Occipital lobe (tissue), 2 donors: ENCODE results near the gene GBE1. TPM values are rescaled to one million over a fixed set of nuclear protein-coding genes. Genes with fewer than 3 reads are reported as not detected.
"Not testable (repeated sequence)": the region's sequence is repeated elsewhere in the genome, so short reads cannot be mapped to it uniquely, and the experiment has no call there.

Source experiments
- DNase-seq: peaks from one replicate; lab custom pipeline; 2025; lab: John Stamatoyannopoulos, UW
- total RNA-seq: library from RNA; depleted of rRNA; stranded (reverse); fragments of >200 nt; gene quantifications from one replicate; pipeline ENCODE4 v1.2.3, GENCODE V29; 2014

The GBE1 gene
- total RNA-seq, 1 donor from 2014 or later, result 21.1 TPM

DNA sequence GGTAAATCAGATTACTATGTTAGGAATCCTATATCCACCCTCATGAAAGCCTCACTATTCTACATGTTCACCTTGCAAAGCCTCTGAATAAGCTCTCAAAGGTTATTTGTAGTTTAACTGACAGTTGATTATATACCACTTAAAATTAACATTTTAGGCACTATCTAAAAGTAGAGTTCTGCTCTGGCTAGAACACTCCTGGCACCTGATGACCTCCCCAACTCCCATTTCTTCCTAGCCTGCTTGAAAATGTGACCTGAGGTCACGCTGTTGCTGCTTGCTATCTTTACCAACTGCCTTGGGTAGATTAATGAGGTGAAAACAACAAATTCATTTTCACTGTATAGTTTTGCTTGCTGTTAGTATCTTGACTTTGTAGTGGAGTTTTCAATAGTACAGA is 220.7 kb downstream of the GBE1 start:
- DNase-seq, result no peak

- no peak for DNase-seq
Measured at GRCh38 chr3:81531846-81532245, 229.6 kb downstream of the GBE1 start.

GRCh38 chr3:81531263-81531662 is 230.2 kb downstream of the GBE1 start:
- no peak for DNase-seq

GRCh38 chr3:81530180-81530939 is 231.1 kb downstream of the GBE1 start:
- no peak for DNase-seq

GRCh38 chr3:81521855-81522254 is 239.6 kb downstream of the GBE1 start:
- no peak for DNase-seq

DNA sequence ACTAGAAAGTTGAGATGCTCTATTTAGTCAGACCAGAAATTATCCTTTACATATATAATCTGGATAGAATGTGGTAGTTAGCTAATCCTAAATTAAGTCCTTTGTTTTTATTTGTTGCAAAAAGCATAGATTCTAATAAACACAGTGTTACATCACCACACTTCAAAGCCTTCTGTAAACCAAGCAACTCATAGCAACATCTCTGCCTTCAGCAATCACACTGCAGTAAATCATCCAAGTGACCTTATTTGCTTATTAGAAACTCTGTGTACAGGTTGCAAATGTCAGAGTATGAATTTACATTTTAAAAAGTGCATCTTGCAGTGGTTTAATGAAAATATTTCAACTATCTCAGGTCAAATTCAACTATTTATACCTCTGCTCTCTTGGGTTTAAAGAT is 242.5 kb downstream of the GBE1 start:
- no peak for DNase-seq

DNA sequence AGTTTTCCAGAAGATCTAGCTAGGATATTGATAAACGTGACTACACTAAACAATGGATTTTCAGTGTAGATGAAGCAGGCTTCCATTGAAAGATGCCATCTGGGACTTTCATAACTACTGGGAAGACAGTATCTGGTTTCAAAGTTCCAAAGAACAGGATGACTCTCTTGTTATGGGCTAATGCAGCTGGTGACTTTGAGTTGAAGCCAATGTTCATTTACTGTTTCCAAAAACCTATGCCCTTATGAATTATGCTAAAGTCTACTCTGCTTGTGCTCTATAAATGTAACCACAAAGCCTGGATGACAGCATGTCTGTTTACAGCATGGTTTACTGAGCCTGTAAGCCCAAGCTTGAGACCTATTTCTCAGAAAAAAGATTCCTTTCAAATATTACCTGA is 245.4 kb downstream of the GBE1 start:
- DNase-seq, result no peak

GRCh38 chr3:81513591-81513990 is 247.9 kb downstream of the GBE1 start:
- DNase-seq, result no peak

DNA sequence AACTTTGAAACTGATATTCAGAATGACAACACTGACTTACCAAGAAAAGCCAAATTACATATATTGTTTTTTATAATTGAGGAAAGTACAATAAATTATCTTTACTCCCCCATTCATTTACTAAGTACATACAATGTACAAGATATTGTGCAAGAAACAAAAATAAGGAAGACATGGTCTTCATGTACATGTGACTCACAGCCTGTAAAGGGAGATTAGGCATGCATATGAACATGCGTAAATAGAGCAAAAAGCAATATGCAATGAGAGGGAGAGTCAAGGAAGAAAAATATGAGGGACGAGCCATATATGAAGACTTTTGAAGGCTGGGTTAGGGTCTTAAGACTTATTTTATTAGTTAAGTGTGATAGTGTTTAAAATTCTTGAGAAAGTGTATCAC is 258.4 kb downstream of the GBE1 start:
- no peak for DNase-seq

DNA sequence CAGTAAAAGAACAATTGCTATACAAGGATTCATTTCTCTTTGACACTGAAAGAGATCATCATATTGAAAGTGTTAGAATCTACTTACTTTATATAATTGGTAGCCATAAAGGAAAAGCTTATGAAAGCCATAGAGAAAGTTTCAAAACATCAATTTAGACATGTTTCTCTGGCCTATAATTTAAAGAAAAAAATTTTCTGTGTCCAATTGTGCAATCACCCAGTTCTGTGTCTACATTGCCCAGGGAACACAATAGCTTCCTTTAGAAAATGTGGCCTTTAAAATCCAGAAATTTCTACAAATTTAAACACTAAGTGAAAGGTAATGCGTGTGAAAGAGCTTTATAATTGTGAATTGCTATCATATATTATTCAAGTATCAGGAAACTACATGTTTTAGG is 259.2 kb downstream of the GBE1 start:
- no peak for DNase-seq

GRCh38 chr3:81500039-81500438 is 261.4 kb downstream of the GBE1 start:
- DNase-seq, result no peak

DNA sequence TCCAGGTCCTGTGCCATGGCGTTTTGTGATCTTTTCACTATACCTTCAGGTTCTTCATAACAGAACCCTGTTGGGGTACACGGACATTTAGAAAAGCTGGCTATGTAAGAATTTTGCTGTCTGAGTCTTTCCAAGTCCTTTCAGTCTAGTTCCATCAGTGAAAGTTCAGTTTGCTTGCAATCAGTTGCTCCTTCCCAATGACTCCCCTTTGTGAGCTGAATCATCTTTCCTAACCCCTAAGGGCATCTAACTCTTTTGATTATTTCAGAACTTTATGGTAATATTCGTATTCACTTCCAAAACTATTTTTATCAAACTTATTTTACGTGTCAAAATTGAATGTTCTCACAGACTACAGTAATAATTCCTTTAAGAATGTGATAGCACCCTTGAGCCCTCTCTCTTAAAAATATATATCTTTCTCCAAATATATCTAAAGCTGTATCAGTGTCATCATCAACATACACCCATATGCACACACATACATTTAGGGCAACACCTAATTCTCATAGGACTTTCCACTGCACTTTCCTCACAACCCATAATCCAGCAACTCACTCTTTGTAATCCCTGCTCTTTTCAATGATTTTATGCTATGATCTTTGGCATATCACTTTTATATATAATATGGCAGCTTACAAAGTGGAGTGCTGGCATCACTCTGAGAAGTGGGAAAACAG is 263.7 kb downstream of the GBE1 start:
- no peak for DNase-seq

- DNase-seq, result no peak
Measured at GRCh38 chr3:81496407-81497104, 264.9 kb downstream of the GBE1 start.

- not testable (repeated sequence) for DNase-seq
Measured at GRCh38 chr3:81492471-81492870, 269.0 kb downstream of the GBE1 start.

- DNase-seq, result no peak
Measured at GRCh38 chr3:81492040-81492439, 269.4 kb downstream of the GBE1 start.

- DNase-seq, result peak; percentile 42
Measured at GRCh38 chr3:81490541-81491288, 270.7 kb downstream of the GBE1 start.

DNA sequence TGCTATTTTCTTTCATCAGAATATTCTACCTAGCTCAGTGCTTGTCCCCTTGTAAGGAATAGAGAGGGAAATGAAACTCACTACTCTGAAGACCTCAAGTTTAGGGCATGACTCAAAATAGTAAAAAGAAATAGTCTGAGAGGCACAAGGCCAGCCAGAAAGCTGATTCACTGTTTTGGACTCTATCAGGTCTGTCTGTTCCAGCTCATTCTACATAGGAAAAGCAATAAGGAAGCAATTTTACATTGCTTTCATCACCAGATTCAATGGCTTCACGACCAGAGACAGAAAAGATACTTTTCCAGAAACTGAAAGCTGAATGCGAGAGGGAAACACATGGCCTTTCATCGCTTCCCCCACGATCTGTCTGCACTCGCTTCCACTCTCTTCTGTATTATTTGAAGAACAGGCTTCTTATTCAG is 276.0 kb downstream of the GBE1 start:
- no peak for DNase-seq

- no peak for DNase-seq
Measured at GRCh38 chr3:81484520-81484919, 276.9 kb downstream of the GBE1 start.

DNA sequence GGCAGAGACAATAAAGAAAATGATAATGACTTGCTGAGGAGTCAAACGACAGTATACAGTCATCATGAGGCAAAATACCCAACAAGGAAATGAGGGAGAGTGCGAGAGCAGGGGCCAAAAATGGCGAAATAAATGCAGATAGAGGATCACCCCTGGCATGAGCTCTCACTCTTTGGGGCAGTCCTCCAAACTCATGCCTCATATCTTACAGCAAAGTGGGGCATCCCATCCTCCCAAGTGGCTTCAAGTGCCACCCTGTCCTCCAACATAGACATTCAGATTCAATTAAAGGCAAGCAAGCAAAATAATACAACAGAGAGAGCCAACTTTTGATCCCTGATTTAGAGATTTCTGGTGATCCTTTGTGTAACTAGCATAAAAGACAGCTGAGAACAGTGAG is 278.4 kb downstream of the GBE1 start:
- DNase-seq, result no peak

DNA sequence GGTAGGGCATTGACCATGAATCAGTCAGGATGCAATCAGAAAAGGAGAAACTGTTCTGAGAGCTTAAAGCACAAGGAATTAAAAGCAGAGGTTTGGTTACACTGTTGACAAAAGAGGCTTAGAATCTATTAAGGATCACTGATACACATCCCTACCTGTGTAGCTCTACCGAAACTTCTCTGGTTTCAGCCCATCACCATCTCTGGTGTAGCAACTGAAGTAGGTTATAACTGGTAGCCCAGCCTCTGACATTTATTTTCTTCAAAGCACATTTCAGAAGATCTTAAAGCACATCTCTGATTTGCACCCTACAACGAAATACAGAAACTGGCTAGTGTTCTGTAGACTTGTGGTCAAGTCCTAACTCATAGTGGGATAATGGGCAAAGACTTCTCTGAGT is 283.7 kb downstream of the GBE1 start:
- DNase-seq, result no peak

DNA sequence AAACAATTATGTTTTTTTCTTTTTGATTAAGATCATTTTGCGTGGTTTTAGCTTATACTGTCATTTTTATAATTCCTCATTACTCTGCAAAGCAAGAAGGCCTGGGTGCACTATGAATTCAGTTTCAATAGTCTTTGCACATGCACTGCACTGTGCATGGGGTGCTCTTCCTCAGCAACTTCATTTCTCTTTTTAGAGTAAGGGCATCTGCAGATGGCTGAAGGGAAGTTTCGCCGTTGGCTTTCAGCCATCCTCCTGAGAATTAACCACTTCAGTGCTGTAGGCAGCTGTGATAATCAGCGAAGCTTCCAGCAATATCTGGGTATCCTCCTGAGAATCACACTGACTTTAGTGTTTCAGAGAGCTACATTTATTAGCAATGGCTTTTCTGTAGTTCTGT is 284.8 kb downstream of the GBE1 start:
- DNase-seq, result no peak
